NOMO-1 treated with dmso at 0.1 percent for 144 hours (cell line): ENCODE data around the gene DPF1.
"Not testable (repeated sequence)": the region's sequence is repeated elsewhere in the genome, so short reads cannot be mapped to it uniquely, and the experiment has no call there.

Experiments used
- DNase-seq: peaks from one replicate; lab custom pipeline; 2025; ENCODE audit not compliant: unreplicated experiment; lab: John Stamatoyannopoulos, UW

The DPF1 gene

GRCh38 chr19:38224014-38224862 is at the start of gene DPF1:
TSS of gene DPF1 (minus strand) at chr19:38224222. CDS start at chr19:38224142, 80 bp downstream.
- DNase-seq, result peak; percentile 49

- no peak for DNase-seq
Observed at GRCh38 chr19:38273499-38273898, 49.5 kb upstream of the DPF1 start.

- no peak for DNase-seq
Observed at GRCh38 chr19:38270587-38271167, 46.7 kb upstream of the DPF1 start.

GRCh38 chr19:38268539-38268938 is 44.5 kb upstream of the DPF1 start:
- DNase-seq, result no peak

- DNase-seq, result no peak
Observed at GRCh38 chr19:38267761-38268483, 43.9 kb upstream of the DPF1 start.

- DNase-seq, result no peak
Observed at GRCh38 chr19:38266981-38267597, 43.1 kb upstream of the DPF1 start.

GRCh38 chr19:38265921-38266429 is 42.0 kb upstream of the DPF1 start:
- DNase-seq, result no peak

GRCh38 chr19:38265213-38265861 is 41.3 kb upstream of the DPF1 start:
- DNase-seq, result peak; percentile 76

- DNase-seq, result peak; percentile 35
Observed at GRCh38 chr19:38264486-38265212, 40.6 kb upstream of the DPF1 start, which contains the start of gene SPINT2. TSS of gene SPINT2 (plus strand) at chr19:38264573. CDS start at chr19:38264893, 320 bp downstream.

GRCh38 chr19:38263689-38264485 is 39.9 kb upstream of the DPF1 start:
- peak; percentile 76 for DNase-seq

GRCh38 chr19:38262585-38263268 is 38.7 kb upstream of the DPF1 start:
- DNase-seq, result no peak

GRCh38 chr19:38261942-38262341 is 37.9 kb upstream of the DPF1 start:
- DNase-seq, result not testable (repeated sequence)

GRCh38 chr19:38255383-38256014 is 31.5 kb upstream of the DPF1 start:
- no peak for DNase-seq

GRCh38 chr19:38253788-38254187 is 29.8 kb upstream of the DPF1 start:
- no peak for DNase-seq

- DNase-seq, result no peak
Observed at GRCh38 chr19:38252941-38253691, 29.1 kb upstream of the DPF1 start.

- no peak for DNase-seq
Observed at GRCh38 chr19:38252385-38252784, 28.4 kb upstream of the DPF1 start.

- no peak for DNase-seq
Observed at GRCh38 chr19:38251564-38252051, 27.6 kb upstream of the DPF1 start.
